NCI-H526 treated with DMSO at 0.1 percent for 48 hours (cell line): ENCODE data around the gene SHB.

Experiments used
- DNase-seq: peaks from one replicate; lab custom pipeline; 2025; lab: John Stamatoyannopoulos, UW

Gene SHB

DNA sequence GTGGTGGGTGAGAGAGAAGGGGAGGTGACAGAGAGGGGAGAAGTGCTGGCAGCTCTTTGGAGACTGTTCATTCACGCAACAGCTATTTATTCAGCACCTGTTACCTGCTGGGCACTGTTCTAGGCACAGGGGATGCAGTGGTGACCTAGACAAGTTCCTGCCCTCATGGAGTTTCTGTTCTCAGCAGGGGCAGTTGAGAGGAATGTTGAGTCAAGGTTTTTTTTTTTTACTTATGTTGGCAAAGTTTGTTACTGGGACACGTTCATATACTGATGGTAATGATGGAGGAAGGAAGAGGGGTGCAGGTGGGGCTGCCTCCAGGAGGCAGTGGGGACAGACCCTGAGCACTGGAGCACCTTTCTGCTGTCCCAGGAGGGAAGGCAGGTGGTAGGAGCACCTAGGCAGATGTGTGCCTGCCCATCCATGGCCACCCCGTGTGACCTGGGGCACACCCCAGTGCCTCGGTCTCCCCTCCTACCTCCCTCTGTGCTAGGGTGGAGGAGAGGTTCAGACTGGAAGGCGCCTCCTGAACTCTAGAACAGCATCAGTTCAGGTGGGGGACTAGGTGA lies 115.7 kb downstream of the SHB start:
- no peak for DNase-seq

DNA sequence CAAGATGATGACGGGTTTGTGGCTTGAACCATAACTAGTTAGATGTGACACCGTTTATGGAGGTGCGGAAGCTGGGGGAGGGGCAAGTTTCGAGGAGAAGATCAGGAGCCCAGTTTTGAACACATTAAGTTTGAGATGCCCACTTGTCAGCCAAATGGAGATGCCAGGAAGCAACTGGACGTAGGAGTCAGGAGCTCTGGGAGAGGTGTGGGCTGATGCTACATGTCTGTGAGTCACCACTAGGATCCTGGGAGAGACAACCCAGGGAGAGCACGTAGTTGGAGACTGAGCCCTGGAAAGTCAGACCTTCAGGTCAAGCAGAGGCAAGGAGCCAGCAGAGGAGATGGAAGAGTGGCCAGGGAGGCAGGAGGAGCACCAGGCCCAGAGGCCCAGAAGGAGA lies 116.3 kb downstream of the SHB start:
- DNase-seq: no peak

DNA sequence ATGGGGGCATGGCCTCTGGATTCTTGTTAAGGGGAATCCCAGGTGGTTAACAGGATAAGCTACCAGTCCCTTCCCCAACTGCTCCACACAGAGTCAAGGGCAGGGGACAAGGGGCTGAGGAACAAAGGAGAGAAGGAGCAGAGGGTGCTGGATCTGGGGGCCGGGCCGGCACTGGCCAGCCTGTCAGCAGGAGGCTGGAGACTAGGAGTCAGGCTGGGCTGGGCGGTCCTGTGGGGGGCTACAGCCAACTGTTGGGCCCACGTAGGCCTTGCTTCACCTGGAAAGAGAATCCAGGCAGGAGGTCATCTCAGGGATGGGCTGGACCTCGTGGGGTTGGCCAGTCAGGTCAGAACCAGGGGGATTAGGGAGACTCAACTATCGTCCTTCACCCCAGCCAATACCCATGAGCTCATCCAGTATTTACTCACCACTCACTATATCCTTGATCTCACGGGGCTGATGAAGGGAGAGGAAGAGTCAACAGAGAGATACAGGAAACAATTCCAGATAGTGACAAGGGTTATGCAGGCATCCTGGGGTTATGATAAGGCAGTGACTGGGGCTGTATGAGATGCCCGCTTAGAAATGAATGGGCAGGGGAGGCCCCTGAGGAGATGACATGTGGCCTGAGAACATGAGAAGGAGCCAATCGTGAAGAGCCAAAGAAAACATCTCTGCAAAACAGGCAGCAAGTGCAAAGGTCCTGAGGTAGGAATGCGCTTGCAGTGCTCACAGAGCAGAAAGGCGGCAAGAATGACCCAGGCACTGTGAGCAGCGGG lies 117.2 kb downstream of the SHB start:
- no peak for DNase-seq

DNA sequence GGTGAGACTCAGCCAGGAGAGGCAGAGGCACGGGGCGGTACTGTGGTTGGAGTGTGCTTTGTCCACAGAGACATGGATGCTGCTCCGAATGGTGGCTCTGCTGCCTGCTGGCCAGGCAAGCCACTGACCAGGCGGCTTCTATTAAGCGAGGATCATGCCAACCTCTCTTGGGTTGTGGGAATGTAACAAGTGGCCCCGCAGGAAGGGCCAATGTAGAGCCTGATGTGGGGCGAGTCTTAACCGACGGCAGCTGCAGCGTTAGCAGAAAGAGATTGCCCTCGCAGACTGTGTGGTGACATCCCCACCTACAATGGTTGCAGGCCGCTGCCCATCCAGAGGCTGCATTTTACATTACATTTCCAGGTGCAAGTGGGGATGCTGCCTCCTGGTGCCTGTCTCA lies 118.5 kb downstream of the SHB start:
- DNase-seq: no peak

DNA sequence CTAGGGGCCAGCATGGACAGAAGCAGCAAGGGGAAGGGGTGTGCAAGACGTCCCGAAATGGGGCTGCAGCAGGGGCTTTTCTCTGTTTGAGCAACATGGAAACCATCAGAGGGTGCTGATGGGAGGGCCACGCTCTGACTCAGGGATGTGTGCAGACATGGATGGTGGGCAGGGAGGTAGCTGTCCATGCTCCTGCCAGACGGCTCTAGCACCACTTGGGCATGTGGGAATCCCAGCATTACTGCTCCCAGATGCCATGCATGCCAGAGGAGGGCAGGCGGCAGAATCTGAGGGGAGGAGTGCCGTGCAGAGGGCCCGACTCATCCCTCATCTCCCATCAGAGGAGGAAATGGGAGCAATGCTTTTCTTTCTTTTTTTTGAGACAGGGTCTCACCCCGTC lies 119.5 kb downstream of the SHB start:
- no peak for DNase-seq

DNA sequence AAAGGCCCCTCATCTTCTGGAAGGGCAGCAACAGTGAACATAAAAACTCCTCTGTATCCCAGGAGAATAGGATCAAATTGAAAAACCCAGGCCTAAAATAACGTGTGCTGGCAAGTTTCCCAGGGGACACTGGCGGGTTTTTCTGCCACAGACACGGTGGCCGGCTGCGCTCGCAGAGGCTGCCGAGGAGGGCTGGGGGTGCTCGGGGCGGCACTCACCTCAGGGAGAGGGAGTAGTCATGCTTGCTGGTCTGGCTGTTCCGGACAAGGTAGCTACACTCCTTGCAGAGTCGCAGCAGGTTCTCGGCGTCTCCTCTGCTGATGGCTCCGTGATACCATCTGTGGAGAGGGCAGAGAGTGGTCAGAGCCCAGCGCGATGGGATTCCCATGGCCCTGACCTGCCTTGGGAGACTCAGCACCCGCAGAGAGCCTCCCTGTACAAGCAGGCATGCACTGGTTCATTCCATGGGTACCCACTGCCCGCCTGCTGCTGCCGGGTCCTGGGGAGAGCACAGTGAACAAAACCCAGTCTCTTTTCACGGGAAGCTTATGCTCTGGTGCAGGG lies 120.5 kb downstream of the SHB start:
- DNase-seq: no peak

DNA sequence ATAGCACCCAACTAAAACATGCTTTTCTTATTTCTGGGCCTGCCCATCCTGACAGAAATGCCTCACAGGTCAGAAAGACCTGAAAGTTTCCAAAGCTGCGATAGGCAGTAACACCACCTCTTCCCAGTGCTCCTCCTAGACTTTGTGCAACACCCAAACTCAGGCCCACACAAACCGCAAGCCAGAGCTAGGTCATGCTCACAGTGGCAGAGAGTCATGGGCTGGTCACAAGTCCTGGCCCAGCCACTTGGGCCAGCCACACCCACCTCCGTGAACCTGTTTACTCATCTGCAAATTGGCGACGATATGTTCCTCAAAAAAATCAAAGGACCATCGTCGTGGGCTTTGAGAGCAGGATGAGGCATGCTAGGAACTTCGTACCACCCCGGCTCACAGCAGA lies 121.0 kb downstream of the SHB start:
- DNase-seq: no peak

DNA sequence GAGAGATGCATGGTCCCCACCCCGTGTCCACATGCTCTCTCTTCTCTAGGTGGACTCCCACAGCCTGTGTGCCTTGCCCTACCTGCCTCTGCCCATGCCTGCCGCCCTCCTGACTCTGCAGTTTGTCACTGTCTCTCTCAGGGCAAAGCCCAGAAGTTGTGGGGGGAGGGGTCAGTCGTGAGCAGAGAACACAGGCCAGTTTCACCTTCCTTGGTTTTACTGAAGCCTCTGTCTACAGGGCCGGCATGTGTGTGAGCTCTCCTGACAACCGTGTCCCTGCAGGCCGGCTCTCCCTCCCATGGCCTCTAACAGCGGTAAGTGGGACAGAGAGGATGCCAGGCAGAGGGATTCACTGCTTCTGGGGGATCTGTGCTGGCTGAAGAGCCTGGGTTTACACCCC lies 121.6 kb downstream of the SHB start:
- no peak for DNase-seq

DNA sequence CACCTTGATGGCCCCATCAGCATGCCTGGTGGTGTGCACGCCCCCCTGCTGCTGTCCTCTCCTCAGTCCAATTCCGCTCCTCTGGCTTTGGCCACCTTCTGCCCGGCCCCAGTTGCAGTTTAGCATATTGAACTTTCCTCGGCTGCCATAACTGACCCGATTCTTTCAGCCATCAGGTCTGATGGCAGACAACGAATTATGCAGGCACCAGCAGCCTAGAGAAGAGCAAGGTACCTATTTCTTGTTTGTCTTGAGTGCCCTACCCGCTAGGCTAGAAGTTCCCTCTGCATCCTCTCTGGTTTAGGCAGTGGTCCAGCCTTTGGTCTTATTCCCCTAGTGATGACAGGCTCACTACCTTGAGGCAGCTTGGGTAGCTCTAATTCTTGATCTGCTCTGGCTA lies 122.1 kb downstream of the SHB start:
- no peak for DNase-seq

DNA sequence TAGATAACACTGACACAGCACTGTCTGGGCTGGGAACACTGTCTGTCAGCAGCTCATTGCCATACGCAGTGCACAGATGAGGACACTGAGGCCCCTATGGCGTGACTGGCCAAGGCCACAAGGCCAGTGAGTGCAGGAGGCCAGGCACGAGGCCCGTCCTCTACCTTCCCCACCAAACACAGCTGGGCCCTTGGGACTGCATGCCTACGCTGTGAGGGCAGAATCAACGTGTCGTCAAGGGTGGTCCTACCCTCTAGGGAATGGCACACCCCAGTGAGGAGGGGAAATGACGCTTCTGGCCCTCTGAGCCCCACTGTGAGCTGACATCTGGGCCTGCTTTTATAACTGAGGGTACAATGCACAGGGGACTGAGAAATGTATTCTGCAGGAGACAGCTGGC lies 123.0 kb downstream of the SHB start:
- no peak for DNase-seq

DNA sequence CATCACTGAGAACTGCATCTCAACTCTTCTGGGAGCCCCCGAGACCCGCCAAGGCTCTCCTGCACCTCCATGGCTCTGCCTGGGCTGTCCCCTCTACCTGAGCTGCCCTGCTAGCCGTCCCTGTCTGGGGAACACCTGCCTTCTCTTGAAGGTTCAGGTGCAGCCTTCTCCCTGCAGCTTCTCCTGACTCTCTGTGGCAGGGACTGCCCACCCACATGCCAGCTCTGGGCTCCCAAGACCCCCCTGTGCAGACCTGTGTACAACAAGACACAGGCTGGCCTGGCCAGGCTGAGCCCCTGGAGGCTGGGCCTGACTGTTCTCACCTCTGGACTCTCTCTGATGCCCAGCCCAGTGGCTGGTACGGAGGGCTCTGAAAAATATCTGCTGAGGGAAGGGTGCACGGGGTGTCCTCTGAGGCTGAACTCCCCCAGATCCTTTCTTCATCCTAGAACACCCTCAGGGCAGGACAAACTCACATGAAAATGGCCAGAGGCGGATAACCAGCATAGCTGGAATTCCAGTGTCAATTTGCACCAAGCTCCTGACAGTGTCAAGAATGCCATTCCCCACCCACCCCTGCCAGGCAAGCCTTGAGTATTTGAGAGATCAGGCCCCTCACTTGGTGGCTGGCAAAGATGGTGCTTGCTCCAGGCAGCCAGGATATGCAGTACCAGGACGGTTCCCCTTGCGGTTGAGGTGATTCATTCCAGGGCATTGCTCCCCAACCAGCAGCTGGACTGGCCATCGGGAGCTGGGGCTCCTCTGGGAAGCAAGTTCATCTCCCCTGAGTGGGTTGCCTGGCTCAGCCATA lies 124.2 kb downstream of the SHB start:
- no peak for DNase-seq

DNA sequence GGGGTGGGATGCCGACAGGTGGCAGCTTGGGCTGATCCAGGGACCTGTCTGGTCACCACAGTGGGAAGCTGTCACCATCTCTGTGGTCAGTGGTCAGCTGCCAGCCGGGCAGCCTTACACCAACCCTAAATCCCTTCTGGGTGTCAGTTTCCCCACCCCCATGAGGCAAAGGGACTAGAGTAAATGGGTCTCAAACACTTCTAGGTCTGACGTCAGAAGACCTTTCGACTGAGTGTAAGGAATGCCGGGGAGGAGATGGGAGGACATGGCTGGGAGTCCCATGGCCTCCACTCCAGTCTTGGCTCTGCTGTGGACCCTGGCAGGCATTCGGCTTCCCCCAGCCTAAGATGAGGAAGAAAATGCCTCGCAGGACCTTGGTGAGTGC lies 124.8 kb downstream of the SHB start:
- no peak for DNase-seq

DNA sequence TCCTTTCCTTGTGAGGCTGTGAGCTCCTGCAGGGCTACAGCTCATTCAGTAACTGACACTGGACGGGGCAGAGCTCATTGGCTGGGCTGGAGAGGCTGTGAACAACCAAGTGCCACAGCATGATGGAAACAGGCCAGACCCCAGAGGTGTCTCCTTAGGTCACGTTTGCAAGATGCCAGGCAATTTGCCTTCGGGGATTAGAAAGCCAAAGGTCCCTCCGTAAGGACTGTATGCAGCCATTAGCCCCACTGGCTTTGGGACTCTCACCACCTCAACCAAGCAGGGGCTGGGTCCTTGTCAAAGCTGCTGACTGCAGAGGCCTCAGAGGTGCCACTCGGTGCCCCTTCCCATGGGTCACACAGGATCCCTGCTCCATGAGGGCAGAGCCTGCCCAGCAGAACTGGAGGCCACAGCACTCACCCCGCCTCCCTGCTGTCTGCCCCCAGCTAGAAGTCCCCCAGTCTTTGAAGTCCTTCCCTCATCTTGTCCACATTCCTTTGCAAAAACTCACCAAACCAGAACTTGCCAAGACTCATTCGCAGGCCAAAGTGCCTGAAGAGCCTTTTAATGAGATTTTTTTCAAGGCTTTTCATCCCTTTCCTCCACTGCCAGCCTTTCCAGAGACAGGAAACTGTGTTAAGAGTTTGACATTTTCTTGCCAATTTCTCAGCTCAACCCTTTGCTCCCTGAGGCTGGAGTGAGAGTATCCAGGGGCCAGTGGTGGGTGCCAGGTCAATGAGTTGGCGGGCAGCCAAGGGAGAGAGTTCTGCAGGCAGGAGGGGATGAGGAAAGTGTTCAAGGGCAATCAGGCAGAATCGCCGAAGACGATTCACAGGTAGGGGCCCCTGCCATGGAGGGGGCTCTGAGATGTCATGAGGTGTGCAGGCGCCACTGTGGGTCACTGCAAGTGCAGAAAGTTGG lies 125.4 kb downstream of the SHB start:
- no peak for DNase-seq

DNA sequence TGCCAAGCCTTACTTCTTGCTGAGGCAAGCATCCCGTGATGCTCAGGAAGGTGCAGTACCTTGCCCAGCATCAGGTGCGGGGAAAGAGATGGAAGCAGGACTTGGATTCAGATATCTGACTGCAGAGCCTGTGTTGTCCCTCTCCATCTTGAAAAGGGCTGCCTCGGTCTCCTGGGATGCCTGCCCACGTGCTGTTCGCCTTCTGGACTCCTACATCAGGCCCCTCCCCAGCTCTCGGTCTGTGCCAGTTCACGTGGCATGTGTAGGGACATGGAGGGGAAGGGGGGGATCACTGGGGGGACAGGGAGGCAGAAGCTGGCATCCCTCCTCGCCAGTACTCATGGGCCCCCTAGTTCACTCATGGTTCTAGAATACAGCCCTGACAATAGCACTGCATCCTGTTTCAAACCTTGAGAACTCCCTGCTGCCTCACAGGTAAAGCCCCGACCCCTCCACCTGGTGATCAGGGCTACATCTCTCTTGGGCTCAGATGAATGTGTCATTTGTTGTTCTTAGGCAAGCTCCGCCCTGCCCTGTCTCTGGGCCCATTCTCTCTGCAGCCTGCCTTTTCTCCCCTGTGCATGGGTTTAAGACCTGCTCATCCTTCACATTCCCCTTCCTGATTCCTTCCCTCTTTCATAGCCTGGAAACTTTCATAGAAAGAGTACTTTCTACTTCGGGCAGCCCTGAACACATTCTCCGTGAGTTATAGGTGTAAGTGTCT lies 126.2 kb downstream of the SHB start:
- no peak for DNase-seq

DNA sequence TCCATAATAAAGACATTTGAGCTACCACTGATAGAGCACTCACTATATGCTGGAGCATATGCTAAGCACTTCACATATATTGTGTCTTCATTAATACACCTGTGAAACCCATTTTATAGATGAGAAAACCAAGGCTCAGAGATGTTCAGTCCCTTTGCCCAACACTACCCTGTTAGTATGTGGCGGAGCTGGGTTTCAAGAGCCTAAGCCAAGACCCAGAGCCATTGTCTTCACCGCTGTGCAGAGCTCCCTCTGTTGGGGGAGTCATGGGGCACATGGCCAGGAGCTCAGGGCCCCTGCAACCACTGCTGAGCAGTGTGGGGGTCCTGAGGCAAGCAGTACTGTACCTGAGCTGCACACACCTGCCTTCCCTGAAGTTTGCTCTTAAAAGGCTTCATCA lies 127.8 kb downstream of the SHB start:
- no peak for DNase-seq

DNA sequence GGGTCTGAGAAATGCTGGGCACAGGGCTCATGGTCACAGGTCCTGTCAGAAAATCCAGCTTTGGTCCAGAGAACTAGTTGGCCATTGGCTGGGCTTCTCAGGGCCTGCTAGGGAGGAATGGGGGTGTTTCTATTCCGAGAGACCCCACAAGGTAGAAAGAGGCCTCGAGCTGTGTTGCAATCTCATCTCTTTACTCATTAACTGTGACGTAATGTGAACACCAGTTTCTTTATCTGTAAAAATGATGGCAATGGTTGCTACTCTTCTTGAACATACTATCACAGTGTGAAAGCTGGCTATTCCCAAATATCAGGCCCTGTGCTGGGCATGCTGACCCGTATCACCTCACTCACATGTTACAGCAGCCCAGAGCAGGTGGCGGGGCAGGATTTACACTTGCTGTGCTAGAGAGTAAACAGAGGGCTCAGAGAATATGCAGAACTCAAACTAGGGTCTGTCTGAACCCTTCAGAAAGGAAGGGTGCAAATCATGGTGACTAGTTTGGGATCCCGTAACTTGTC lies 129.4 kb downstream of the SHB start:
- no peak for DNase-seq

DNA sequence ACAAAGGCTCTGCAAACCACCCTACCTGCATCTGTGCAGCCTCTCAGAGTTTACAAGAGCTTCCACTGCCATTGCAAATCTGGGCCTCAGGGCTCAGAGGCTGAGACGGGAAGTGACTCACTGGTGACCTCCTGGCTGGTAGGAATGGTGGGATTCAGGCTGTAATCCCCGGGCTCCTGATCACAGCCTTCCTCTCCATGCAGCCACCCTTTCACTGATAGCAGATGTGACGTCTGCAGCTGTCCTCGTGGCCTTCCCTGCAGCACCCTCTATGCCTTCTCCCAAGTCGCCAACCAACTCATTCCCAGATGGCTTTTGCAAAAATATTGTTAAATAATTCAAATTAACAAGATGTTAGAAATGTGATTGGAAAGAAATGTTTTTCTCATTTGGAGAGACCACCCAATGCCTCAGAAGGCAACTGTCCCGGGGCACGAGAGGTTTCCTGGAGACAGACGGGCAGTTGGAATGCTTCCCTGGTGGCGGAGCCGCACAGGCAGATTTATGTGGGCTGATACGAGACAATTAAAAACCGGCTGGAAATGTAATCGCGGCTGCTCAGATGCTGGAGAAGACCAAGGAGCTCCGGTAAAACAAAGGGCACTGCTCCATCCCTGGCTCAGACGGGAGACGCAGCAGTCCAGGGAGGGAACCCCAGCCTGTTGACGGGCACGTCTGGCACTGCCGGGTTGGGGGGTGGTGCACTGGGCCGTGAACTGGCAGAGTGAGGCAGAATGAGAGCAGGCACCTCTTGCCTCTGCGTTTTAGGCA lies 130.7 kb downstream of the SHB start:
- no peak for DNase-seq

DNA sequence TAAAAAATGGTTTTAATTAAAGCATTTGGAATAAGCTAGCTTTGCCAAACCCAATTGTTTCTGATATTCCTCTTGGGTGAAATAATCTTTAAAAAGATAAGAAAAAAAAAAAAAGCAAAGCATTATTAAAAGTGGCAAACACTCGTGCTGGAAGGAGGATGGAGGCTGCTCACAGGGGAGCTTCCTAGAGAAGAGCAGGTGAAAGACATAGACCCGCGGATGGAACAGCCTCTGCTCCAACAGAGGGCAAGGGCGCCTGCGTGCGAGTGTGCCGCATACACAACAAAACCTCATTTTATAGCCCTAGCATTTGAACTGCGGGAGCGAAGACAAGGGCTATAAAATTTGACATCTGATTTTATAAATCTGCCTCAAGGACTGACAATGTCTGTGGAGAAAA lies 131.7 kb downstream of the SHB start:
- no peak for DNase-seq

DNA sequence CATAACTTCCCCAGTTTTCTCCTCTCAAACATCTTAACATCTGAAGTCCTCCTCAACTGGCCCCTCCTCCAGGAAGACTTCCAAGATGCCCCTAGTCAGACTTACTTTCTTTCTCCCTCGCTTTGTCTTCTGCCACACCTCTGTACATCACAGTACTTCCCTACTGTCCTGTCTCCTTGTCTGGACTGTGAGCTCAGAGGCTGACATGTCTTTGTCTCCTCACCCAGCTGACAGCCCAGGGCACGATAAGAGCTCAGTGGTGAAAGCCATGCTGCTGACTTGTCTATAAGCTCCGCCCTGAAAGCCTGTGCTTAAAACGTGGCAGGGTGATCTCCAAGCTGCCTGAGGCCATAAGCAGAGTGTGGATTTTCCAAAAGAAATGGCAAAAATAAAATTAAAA lies 132.1 kb downstream of the SHB start:
- no peak for DNase-seq

DNA sequence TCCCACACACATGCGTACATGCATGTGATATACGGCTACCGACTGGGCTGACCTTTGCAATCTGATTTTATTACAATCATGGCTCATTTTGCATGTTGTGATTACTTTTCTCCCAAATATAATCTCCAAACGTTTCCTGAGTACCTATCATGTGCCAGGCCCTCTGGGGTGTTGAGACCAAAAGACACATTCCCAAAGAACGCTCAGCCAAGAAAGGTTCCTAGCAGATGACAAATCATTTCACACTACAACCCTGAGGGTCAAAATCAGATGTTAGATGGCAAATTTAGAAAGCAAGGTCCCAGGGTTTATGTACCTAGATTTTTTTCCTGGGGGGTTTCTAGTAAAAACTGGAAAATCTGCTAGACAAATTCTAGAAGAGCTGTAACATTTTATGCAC lies 132.7 kb downstream of the SHB start:
- DNase-seq: no peak
